HG03565 (cell line): ENCODE measurements around the gene SLC25A13.
A peak's percentile ranks its signal among the peaks of the same experiment; 100 is the strongest.
"Not testable (repeated sequence)": the region's sequence is repeated elsewhere in the genome, so short reads cannot be mapped to it uniquely, and the experiment has no call there.

Source experiments
- ATAC-seq: cut with Tn5 transposase; IDR thresholded peaks from one replicate; pipeline ENCODE4 v1.9.1; 2021; ENCODE audit warnings: mild to moderate bottlenecking, moderate library complexity; ENCODE audit not compliant: unreplicated experiment

Gene SLC25A13, protein sequence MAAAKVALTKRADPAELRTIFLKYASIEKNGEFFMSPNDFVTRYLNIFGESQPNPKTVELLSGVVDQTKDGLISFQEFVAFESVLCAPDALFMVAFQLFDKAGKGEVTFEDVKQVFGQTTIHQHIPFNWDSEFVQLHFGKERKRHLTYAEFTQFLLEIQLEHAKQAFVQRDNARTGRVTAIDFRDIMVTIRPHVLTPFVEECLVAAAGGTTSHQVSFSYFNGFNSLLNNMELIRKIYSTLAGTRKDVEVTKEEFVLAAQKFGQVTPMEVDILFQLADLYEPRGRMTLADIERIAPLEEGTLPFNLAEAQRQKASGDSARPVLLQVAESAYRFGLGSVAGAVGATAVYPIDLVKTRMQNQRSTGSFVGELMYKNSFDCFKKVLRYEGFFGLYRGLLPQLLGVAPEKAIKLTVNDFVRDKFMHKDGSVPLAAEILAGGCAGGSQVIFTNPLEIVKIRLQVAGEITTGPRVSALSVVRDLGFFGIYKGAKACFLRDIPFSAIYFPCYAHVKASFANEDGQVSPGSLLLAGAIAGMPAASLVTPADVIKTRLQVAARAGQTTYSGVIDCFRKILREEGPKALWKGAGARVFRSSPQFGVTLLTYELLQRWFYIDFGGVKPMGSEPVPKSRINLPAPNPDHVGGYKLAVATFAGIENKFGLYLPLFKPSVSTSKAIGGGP

DNA sequence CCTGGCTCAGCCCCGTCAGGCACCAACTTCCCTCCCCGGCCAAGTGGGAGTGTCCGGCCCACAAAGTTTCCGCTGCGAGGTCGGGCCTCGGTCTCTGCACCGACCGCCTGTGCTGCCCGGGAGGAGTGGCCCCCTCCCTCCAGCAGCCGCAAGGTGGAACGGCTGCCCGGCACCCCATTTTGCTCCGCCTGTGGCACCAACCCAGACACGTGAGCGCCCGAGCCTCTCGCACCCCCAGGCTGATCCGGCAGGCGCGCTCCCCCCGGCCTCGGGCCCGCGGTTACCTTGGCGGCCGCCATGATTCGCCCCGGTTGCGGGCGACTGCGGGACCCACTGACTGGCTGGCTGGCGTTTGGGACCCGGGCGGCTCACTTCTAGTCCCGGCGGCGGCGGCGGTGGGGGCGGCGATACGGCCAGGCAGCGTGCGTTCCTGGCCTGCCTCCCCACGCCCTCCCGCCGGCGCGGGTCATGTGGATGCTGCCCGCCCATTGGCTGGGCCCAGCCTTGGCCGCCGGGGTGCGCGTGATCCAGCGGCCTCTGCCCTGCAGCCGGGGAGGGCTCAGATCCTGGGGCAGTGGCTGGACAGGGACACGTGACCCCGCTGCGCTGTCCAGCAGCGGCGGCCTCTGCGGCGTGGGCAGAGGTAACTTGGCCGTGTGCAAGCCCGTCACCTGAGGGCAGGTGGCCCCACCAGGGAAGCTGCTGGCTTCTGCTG, at the start of gene SLC25A13:
SLC25A13 (minus strand) TSS at position 441 of the 715 bp plus-strand sequence; CDS start at position 299, 142 bp downstream.
- peak; percentile 66 for ATAC-seq

DNA sequence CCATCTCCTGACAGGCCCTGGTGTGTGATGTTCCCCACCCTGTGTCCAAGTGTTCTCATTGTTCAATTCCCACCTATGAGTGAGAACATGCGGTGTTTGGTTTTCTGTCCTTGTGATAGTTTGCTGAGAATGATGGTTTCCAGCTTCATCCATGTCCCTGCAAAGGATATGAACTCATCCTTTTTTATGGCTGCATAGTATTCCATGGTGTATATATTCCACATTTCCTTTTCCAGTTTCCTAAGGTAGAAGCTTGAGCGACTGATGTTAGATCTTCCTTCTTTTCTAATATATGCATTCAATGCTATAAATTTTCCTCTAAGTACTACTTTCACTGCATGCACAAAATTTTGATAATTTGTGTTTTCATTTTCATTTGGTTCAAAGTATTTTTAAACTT, 44.0 kb upstream of the SLC25A13 start:
- ATAC-seq: not testable (repeated sequence)

DNA sequence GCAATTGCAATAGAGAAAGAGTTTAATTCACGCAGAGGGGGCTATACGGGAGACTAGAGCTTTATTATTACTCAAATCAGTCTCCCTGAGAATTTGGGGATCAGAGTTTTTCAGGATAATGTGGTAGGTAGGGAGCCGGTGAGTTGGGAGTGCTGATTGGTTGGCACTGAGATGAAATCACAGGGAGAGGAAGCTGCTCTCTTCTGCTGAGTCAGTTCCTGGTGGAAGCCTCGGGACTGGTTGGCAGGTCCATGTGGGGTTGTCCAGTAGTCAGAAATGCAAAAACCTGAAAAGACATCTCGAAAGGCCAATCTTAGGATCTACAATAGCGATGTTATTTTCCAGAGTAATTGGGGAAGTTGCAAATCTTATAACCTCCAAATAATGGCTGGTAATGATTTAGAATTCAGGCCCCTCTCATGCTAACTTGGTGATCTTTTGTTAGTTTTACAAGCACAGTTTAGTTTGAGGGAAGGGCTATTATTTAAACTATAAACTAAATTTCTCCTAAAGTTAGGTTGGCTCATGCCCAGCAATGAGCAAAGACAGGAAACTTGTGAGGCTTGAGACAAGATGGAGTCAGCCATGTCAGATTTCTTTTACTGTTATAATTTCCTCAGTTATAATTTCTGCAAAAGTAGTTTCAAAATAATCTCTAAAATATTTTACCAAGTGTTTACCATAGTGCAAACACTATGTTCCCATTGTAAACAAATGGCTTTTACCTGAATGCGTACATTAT, 39.4 kb upstream of the SLC25A13 start:
- ATAC-seq: no peak

DNA sequence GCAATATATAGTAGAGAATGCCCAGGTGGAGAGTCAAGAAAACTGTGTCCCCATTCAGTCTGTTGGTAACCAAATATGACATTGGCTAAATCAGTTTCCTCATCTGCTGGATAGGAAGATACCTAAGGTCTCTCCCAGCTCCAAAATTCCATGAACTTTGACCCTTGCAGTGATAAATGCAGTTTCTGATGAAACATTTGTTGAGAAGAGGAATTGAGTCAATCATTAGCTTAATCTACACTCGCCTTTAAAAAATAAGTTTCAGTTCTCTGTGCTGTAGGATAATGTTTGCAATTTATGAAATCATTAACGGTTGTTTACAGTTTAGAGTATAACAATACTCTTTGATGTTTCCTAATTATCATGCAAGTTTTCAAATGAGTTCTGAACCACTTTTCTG, 38.0 kb upstream of the SLC25A13 start:
- ATAC-seq: no peak

DNA sequence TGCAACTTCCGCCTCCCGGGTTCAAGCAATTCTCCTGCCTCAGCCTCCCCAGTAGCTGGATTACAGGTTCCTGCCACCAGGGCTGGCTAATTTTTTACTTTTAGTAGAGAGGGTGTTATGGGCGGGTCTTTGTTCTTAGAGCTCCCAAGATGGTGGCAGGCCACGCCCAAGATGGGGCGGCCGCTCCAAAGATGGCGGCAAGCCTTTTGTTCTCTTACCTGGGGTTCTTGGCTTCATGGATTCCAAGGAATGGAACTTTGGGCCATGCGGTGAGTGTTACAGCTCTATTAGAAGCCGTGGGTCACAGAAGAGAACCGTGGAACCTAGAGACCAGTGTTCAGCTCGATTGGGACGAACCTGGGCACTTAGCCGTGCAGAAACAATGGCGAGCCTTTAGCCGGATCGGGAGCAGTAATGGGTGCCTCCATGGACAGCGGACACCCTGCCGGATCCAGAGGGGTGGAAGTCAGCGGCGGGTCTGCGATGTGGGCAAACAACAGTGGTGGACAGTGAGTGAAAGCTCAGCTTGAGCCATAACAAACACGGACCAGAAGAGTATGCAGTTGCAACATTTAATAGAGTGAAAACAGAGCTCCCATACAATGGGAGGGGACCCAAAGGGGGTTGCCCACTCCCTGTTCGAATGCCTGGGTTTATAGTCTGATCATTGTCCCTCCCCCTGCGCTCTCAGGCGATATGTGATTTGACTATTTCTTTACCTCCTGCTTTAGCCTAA, 36.5 kb upstream of the SLC25A13 start:
- ATAC-seq: not testable (repeated sequence)

DNA sequence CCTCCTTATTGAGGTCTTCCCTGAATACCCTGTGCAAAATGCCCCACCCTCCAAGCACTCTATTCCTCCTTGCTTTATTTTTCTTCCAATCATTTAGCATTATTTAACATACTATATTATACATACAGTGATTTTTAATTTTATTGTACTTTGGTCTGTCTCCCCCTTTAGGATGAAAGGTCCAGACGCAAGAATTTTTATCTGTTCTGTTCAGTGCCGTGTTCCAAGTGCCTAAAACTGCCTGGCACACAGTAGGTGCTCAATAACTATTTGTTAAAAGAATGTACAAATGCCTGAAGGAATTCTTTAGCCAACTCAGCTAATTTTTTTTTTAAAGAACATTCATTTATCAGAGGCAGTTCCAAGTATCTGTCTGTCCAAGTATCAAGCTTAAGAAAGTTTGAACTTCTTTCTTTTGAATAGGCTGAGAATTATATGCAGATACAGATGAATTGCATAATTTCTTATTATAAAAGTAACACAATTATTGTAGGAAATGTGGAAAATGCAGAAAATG, 34.1 kb upstream of the SLC25A13 start:
- no peak for ATAC-seq

DNA sequence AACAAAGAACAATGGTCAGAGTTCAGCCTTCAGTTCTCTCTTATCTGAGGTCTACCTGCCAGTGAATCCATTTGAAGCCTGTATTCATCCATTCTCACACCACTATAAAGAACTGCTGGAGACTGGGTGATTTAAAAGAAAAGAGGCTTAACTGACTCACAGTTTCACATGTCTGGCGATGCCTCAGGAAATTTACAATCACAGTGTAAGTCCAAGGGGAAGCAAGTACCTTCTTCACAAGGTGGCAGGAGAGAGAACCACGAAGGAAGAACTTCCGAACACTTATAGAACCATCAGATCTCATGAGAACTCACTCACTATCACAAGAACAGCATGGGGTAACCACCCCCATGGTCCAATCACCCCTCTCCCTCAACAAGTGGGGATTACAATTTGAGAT, 33.0 kb upstream of the SLC25A13 start:
- ATAC-seq: no peak

DNA sequence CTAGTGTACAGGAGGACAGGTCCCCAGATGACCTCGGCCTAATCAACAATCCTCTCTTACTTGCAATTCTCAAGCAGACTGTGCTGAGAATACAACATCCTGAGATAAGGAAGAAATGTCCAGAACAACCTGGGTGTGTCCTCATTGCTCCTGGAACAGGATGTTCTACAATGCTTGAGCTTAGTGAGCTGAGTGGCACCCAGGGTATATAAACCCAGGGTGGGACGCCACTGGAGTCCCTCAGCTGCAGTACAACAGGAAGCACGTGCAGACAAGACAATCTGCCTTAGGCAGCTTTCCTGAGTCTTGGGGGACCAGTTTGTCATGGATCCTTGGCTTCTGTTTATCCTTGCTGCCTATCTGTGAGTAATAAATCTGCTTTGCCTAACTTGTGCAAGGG, 27.7 kb upstream of the SLC25A13 start:
- ATAC-seq: no peak

DNA sequence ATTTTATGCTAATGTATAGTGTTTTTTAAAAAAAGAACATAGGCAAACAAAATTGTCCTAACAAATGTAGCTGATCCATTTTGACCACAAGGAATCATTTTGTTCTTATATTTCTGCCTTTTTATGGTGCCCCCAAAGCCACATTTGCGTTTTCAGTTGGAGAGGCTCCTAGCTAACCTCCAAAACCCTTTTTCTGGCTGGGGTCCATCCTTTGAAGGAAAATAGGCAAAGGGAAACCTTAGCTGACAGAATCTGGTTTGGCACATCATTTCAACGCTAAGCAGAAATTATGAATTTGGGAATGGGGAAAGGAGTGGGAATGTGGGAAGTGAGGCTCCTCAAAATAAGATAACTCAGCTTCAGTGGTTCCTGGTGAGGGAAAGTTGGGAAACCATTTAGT, 25.6 kb upstream of the SLC25A13 start:
- ATAC-seq: no peak

DNA sequence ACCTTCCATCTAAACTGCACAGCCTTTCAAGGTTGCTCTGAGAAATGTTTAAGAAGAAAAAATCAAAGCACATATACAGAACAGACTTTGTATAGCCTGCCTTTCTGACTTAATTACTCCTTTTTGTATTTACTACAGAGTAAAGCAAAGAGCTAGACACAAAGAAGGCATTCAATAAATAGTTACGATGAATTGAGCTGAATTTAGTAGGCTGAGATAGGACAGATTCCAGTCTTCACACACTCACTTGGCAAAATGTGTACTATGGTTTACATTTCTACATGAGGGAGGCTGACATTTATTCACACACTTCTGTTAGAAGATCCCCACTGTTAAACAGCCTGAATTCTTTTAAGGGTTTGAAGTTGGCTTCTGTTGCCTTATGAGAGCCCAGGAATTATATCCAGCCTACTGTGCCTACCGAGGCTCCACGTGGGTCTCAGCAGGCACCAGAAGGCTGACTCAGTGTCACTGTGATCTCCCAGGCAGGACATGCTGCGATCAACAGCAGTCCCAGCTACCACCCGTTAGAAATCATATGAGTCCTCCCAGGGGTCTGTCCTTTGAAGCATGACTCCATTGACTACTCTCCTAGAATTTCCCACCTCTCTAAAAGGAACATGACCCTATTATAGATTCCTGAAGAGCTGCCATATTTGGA, 24.5 kb upstream of the SLC25A13 start:
- ATAC-seq: no peak

DNA sequence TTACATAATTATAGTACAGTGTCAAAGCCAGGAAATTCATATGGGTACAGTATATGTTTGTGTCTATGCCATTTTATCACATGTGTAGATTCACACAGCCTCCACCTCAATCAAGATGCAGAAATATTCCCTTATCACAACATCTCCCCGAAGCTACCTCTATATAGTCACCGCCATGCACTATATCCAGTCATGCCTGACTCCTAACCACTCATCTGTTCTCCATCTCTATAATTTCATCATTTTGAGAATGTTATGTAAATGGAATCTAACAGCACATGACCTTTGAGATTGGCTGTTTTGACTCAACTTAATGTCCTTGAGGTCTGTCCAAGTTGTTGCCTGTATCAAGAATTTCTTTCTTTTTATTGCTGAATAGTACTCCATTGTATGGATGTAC, 22.3 kb upstream of the SLC25A13 start:
- peak; percentile 61 for ATAC-seq

DNA sequence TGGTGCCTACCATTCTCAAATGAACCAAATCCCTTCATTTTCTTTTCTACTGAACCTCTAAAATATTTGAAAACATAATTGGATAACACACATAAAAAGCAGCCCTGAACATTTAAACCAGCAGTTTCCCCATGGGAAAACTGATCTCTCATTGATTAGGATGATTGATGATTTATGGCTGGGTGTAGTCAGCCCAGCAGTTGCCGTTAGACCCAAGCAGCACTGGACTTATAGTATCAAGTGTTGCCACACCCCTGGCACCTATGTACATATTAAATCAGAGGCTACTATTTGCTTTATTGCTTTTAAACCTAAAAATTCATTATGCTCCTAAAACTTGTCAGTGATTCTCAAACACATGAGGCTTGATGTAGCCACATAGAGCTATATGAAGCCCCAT, 20.2 kb upstream of the SLC25A13 start:
- no peak for ATAC-seq

DNA sequence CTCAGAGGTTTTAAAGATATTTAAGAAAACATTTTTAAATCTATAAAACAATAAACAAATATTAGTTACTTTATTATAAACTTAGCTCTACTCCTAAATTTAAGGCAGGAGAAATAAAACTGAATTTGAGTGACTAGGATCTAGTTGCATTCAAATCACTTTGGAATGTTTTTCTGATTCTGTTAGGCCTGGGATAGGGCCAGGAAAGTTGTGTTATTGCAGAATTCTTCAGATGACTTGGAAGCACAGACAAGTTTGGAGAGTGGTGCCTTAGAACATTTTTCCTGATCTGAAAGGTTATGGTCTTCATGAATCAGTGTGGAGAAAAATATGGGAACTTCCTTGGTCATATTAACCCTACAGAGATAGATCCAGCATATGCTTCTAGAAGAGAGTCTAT, 15.6 kb upstream of the SLC25A13 start:
- no peak for ATAC-seq

DNA sequence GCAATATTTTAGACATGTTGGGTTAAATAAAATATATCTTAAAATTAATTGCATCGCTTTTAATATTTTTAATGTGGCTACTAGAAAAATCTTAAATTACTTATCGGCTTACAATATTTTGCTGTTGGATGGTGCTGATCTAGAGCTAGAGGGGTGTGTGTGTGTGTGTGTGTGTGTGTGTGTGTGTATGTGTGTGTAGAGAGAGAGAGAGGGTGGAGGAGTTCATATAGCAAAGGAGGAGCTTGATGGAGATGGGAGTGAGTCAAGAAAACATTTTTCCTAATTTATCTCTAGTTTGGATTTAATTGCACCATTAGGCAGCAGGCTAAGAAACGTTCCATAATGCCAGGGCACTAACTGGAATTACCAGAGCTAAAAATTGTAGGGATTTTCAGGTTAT, 10.4 kb upstream of the SLC25A13 start:
- ATAC-seq: no peak

DNA sequence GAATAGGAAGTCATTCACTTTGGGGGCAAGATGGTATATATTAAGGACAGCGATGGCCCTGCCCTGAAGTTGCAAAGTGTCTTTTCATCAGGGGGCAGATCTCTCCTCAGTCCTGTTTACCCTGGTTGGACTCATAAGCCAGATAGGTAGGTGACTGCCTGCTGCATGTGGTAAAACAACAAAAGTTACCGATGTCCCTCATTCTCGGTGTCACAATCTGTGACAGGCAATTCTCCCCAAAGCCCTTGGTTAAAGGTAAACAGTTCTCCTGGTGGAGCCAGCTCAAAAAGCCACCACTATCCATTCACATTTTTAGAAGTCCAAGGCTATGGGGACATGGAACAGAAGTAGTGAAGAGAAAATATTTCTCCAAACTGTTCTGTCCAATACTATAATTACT, 9.9 kb upstream of the SLC25A13 start:
- ATAC-seq: no peak

DNA sequence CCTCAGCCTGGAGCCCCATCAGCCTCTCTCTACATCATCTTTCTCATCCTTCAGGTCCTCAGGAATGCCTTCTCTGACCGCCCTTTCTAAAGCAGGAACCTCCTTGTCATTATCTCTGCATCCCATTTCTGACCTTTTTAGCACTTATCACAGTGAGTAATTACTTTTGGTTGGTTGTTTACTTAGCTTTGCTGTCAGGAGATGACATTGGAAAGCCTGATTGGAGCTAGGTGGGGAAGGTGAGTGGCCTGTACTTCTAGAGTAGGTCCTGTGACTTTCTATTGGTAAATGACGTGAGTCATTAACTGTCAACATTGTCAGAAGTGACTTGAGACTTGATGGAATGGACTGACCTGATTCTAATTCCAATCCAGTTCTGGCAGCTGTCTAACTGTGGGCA, 9.3 kb upstream of the SLC25A13 start:
- ATAC-seq: no peak

DNA sequence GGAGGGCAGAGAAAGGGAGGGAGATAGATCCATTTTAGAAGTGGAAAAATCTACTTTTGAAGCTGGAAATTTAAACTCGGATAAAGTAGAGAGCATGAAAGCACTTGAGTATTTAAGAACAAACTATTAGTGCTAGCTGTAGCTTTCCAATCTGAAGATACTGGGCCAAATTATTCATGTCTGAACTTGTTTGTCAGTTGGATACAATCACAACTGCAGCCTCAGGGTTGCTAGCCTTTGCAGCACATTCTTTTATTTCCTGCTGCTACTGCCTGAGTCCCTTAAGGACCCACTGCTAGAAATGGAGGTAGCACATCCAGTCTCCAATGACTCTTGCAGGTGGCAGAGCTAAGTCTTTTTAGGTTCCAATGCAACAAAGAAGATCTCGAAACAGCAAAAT, 8.3 kb upstream of the SLC25A13 start:
- no peak for ATAC-seq

DNA sequence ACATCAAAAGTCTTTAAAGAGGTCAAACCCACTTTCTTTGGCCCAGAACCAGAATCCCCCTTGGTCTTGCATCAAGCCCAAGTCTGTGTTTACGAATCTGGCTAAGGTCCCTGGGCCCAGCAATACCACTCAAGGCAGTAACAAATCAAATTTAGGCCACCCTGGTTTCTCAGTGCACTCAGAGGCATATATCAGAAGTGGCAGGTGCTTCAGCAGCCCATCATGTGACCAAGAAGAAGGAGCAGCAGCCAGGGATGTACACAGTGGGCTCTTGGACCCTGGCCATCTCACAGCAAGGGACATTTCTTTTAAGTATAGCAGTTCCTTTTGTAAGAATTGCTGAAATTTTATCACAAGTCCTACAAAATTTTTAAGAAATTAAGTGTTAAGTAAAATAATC, 7.3 kb upstream of the SLC25A13 start:
- ATAC-seq: no peak

DNA sequence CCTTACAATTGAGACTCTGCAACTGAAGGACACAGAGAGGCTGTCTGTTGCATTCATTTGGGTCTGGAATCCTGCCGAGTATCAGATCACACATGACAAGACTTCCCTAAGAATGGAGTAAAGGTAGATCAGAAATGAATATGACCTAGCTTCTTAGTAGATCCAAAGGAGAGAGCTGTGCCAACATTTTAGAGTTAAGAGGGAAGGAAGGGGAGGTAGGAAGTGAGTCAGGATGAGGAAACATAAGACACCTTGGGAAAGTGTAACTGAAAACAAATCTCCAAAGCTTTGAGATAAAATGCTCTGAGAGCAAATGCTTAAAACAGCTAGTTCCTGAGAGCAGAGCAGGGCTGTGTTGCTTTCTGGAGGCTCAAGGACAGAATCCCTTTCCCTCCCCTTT, 6.1 kb upstream of the SLC25A13 start:
- ATAC-seq: no peak

DNA sequence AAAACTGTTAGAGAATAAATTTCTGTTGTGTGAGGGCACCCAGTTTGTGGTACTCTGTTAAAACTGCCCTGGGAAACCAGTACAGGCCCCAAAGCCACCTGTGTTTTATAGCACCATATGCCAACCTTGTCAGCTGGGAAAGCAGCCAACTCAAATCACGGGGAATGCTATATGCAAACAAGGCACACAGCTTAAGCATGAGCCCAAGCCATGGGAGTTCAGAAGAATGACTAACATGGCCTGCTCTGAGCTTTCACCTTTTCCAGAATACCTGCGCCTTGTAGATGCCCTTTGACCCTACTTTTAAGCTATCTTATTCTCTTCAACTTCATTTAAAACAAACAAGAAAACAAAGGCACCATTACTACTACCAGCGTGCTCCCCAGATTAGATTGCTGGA, 5.5 kb upstream of the SLC25A13 start:
- no peak for ATAC-seq
